GM23338 (cell line): ENCODE data around the gene RASA4.
"Not testable (repeated sequence)": the region's sequence is repeated elsewhere in the genome, so short reads cannot be mapped to it uniquely, and the experiment has no call there.

Experiments
- CTCF ChIP-seq, 2 experiments: fragments of 200-600 bp in 1 of 2; sonication (generic) in 1 of 2; conservative IDR thresholded peaks; 2 replicates each; pipeline versions ENCODE4 v1.5.1 to v1.6.1; 2016 to 2017; ENCODE audit warnings: antibody characterized with exemption in 2 of 2, low read depth in 2 of 2, mild to moderate bottlenecking in 2 of 2, moderate library complexity in 1 of 2
- EZH2phosphoT487 ChIP-seq: fragments of 200-600 bp; sonication (generic); IDR thresholded peaks from one replicate; pipeline ENCODE4 v1.8.1; 2018; ENCODE audit warnings: antibody characterized with exemption; ENCODE audit not compliant: unreplicated experiment
- POLR2AphosphoS5 ChIP-seq: IDR thresholded peaks from 2 replicates; pipeline ENCODE4 v1.6.1; 2016; ENCODE audit warnings: antibody characterized with exemption, low read depth

DNA sequence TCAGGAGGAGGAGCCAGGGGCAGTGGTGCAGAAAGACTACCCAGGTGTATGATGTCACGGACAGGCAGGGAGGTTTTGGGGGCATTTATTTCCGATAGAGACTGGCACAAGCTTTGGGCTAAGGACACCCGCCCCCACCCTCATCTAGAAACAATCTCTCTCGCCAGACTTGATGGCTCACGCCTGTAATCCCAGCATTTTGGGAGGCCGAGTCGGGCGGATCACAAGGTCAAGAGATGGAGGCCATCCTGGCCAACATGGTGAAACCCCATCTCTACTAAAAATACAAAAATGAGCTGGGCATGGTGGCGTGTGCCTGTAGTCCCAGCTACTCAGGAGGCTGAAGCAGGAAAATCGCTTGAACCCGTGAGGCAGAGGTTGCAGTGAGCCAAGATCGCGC, 20.4 kb upstream of the RASA4 start:
- TF ChIP-seq EZH2phosphoT487; CTCF (conservative IDR thresholded peaks at IDR 0.05; ENCODE audit: low read depth in 2 of 2); POLR2AphosphoS5: not testable (repeated sequence)
